Middle frontal gyrus (tissue), 1 donor: Measurements from ENCODE around the gene QRICH2.
"Not testable (repeated sequence)": the region's sequence is repeated elsewhere in the genome, so short reads cannot be mapped to it uniquely, and the experiment has no call there.

ENCODE experiments used
- DNase-seq: peaks from one replicate; pipeline ENCODE4 v3.0.0-alpha.2; 2015; ENCODE audit warnings: low spot score; ENCODE audit errors: extremely low spot score

QRICH2 gene, protein sequence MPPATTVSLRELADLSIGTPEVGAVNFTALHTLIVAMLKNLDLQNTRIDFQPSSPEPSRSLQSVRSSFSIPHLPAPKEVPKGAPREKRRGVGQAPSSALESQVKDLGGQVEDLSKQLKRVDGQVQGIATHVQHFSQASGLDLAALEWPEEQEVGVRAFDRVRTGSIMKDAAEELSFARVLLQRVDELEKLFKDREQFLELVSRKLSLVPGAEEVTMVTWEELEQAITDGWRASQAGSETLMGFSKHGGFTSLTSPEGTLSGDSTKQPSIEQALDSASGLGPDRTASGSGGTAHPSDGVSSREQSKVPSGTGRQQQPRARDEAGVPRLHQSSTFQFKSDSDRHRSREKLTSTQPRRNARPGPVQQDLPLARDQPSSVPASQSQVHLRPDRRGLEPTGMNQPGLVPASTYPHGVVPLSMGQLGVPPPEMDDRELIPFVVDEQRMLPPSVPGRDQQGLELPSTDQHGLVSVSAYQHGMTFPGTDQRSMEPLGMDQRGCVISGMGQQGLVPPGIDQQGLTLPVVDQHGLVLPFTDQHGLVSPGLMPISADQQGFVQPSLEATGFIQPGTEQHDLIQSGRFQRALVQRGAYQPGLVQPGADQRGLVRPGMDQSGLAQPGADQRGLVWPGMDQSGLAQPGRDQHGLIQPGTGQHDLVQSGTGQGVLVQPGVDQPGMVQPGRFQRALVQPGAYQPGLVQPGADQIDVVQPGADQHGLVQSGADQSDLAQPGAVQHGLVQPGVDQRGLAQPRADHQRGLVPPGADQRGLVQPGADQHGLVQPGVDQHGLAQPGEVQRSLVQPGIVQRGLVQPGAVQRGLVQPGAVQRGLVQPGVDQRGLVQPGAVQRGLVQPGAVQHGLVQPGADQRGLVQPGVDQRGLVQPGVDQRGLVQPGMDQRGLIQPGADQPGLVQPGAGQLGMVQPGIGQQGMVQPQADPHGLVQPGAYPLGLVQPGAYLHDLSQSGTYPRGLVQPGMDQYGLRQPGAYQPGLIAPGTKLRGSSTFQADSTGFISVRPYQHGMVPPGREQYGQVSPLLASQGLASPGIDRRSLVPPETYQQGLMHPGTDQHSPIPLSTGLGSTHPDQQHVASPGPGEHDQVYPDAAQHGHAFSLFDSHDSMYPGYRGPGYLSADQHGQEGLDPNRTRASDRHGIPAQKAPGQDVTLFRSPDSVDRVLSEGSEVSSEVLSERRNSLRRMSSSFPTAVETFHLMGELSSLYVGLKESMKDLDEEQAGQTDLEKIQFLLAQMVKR (N-terminal part only)

DNA sequence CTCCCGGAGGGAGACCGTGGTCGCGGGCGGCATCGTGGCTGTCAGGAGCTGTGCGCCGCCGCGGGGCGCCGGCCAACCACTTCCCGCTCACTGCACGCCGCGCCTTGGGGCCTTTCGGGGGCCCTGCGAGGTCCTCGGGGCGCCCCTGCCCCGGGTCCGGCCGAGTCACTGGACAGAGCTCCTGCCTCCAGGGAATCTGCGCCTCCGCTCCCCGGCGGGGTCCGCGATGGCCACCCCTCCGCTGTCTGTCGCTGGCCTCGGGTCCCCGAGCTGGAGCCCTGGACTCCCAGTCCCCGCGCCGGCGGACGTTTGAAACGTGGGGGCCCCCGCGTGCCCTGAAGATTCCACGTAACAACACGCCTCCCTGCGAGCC, at the start of gene QRICH2:
QRICH2 (minus strand) TSS at position 311 of the 373 bp plus-strand sequence; CDS start at position 33, 278 bp downstream.
- DNase-seq = no peak

DNA sequence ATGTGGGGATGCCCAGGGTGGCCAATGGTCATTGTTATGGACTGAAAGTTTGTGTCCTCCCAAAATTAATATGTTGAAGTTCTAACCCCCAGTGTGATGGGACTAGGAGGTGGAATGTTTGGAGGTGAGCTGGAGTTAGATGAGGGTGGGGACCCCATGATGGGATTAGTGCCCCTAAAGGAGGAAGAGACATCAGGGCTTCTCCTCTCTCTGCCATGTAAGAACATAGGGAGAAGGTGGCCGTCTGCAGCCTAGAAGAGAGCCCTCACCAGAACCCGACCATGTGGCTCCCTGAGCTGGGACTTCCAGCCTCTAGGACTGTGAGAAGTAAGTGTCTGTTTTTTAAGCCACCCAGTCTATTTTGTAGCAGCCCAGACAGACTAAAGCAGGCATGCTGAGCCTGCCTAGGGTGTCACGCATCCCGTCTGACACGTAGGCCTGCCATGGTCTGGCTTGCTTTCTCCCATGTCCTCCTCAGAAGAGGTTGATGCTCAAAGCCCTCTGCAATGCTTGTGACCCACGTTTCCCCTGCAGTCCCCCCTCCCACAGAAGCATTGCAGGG, 49.6 kb upstream of the QRICH2 start:
- DNase-seq = no peak

DNA sequence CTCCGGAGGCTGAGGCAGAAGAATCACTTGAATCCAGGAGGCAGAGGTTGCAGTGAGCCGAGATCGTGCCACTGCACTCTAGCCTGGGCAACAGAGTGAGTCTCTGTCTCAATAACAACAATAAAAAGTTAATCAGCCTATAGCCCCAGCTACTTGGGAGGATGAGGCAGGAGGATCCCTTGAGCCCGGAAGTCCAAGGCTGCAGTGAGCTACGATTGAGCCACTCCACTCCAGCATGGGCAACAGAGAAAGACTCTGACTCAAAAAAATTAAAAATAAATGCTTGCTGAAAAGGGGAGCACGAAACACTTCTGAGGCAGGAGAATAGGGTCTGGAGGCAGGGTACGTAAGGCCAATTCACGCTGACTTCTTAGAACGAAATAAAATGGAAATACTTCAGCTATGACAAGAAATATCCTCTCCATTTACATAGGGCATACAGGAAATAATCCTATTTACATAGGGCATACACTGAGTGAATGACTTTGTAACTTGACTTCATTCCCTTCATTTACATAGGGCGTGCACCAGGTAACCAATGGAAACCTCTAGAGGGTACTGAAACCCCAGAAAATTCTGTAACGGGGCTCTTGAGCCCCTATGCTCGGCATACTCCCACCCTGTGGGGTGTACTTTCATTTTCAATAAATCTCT, 48.9 kb upstream of the QRICH2 start:
- DNase-seq = no peak

DNA sequence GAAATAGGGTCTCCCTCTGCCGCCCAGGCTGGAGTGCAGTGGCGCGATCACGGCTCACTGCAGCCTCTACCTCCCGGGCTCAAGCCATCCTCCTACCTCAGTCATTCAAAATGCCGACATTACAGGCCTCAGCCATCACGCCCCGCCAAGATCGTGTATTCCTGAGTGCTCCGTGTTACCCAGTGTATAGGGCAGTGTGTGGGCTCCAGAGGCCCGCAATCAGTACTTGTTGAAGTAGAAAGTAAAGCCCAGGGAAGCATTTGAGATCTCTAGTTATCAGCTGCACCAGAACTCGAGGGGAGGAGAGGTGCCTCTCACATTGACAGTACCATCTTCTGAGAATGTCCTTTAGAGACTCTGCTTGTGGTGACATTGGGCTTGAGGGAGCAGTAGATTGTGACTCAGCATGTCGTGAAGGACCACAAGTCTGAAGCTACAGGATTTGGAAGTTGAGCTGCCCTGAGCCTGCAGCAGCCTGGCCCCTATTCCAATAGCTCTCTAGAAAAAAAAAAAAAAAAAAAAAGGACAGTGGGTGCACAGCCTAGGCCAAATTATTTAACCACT, 46.8 kb upstream of the QRICH2 start:
- no peak for DNase-seq

DNA sequence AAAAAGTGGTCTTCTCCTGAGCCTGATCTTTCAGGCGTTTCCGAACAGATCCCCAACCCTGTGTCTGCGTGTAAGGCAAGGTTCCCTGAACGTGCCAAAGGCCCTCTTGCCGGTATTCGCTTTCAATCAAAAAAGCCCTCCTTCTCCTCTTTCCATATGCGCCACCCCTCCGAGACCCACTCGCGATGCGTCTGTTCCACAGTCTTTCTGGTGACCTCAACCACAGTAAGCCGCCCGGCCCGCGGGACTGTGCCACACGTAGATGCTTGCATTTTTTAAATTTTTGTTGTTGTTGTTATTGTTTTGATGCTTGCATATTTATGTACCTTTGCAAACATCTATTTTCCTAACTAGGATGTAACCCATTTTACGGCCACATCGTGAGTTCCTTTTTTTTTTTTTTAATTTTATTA, 46.2 kb upstream of the QRICH2 start:
- no peak for DNase-seq

DNA sequence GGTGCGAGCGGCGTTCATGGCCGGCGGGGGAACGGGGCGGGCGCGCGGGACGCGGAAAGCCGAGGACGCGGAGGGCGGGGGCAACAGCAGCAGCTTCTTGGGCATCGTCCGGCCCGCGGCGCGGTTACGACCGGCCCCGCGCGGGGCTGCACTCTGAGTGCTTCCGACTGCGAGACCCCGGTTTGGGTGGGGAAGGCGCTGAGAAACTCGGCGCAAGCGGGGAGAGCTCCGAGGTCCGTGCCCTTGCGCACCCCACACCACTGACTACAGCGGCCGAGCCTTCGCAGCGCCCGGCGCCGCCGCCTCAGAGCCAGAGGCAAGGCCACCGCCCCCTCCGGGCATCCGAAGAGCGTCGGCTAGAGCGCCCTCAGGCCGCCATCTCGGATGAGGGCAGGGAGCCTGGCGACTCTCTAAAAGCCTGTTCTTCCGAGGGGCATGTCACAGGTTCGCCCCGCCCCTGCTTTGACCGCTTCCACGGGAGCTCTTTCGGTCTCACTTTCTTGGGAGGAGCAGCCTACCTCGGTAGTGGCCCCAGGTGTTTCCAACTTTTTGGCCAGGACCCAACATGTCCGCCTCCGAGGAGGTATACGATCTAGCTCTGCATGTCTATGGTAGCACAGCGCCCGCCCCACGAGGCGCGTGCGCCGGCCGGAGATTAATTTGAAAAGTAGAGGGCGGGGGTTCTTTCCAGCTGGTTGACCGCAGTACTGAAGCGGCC, 45.7 kb upstream of the QRICH2 start, which contains the start of gene PRPSAP1:
PRPSAP1 (minus strand) TSS at position 318 of the 718 bp plus-strand sequence; CDS start at position 105, 213 bp downstream.
- peak; percentile 88 for DNase-seq

DNA sequence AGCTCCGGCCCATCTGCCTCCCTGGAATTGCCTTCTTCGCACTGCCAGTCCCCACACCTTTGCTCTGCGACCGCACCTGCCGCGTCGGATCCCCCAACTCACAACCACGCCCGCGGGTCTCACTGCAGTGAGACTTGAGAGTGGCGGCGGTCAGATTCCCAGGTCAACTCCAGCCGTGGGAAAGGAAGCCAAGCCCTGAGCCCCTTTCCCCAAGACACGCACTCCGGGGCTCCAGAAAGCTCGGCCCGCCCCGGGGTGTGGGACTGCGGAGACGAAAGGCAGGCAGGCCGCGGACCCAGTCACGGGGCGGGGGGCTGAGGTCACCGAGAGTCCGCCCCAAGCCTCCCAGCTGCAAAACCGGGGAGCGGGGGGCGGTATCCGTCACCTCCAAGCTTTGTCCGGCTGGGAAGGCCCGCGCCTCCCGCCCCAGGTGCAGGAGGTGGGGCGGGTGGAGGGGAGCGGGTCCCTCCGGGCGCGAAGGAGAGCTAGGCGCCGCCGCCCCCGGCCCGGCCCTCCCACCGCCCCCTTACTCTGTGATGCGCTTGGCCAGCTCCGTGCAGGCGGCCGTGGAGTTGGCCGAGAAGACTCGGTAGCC, 45.0 kb upstream of the QRICH2 start:
- DNase-seq = no peak

DNA sequence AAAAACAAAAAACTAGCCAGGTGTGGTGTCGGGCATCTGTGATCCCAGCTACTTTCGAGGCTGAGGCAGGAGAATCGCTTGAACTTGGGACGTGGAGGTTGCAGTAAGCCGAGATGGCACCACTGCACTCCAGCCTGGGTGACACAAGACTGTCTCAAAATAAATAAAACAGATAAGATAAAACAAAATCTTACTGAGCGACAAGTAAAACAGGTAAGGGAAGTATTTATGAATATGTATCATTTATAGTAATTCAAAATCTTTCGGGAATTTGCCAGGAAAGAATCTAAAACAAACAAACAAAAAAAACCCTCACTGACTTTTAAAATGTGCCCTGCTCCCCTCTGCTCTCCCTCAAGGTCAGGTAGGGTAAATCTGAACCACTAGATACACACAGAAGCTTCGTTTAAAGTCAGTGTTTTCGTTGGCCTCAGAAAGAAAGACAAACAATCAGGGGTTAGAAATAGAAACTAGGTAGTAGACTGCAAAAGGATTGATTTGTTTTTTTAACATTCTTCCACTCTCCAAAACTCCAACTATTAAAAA, 43.5 kb upstream of the QRICH2 start:
- no peak for DNase-seq

DNA sequence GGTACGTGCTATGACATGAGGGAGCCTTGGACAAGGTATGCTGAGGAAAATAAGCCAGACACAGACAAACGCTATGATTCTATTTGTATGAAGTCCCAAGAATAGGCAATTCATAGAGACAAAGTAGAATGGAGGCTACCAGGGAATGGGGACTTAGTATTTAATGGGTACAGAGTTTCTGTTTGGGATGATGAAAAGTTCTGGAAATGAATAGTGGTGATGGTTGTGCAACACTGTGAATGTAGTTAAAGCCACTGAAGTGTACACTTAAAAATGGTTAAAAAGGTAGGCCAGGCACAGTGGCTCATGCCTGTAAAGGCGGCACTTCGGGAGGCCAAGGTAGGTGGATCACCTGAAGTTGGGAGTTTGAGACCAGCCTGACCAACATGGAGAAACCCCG, 42.4 kb upstream of the QRICH2 start:
- DNase-seq = no peak

DNA sequence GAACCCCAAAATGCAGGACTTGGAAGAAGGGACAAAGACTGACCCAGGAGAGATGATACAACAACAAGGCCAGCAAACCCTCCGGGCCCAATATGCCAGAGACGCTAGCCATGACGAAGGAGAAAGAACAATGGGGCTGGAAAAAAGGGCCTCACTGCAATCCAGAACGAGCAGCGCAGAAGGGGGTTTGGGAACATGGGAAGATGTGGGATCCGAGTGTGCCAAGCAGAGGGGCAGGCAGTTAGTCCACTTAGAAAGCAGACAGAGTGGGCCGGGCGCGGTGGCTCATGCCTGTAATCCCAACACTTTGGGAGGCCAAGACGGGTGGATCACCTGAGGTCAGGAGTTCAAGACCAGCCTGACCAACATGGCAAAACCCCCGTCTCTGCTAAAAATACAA, 38.9 kb upstream of the QRICH2 start:
- not testable (repeated sequence) for DNase-seq

DNA sequence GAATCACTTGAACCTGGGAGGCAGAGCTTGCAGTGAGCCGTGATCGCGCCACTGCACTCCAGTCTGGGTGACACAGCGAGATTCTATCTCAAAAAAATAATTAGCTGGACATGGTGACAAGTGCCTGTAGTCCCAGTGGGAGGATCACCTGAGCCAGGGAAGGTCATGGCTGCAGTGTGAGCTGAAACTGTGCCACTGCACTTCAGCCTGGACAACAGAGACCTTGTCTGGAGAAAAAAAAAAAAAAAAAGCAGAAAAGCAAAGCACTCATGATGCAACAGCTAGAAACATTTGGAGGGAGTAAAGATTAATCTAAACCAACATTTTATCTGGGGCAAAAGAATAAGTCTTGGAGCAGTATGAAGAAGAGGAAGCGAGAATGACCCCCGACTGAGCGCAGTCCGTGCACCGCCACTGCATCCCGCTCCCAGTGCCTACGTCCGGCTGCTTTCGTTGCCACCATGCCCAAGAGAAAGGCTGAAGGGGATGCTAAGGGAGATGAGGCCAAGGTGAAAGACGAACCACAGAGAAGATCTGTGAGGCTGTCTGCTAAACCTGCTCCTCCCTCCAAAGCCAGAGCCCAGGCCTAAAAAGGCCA, 37.4 kb upstream of the QRICH2 start:
- no peak for DNase-seq

DNA sequence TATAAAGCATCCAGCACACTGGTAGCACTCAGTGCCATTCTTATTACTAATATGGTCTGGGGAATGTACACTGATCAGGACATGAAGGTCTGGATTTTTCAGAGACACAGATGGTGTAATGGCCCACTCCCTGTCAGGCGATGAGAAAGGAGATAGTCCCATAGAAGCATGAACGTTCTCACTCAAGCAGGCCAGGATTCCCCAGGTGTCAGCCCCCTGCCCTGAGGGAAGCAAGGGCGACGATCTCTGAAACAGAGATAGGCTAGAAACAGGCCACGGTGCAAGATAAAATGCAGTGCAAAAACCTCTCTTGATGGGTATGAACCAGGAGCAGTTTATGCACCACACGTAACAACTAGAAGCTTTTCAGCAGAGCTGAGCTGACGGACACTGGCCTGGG, 35.0 kb upstream of the QRICH2 start:
- DNase-seq = no peak

DNA sequence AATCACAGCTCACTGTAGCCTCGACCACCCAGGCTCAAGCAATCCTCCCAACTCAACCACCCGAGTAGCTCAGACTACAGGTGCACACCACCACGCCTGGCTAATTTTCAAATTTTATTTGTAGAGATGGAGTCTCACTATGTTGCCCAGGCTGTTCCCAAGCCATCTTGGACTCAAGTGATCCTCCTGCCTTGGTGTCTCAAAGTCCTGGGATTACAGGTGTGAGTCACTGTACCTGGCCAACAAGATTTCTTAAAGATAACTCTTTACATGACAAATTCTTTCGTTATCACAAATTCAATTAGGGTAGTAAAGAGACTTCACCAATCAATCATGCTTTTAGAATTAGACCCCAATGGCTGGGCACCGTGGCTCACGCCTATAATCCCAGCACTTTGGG, 33.2 kb upstream of the QRICH2 start:
- DNase-seq = no peak

DNA sequence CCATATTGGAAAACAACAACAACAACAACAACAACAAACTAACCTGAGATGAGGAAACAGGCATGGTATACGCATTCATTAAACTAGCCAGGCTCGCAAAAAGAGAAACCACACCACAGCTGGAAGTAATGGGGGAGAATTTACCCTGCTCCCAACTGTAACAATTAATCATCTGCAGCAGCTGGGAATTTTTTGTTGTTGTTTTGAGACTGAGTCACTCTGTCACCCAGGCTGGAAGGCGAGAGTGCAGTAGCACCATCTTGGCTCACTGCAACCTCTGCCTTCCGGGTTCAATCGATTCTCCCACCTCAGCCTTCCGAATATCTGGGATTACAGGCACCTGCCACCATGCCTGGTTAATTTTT, 29.3 kb upstream of the QRICH2 start:
- DNase-seq = no peak

DNA sequence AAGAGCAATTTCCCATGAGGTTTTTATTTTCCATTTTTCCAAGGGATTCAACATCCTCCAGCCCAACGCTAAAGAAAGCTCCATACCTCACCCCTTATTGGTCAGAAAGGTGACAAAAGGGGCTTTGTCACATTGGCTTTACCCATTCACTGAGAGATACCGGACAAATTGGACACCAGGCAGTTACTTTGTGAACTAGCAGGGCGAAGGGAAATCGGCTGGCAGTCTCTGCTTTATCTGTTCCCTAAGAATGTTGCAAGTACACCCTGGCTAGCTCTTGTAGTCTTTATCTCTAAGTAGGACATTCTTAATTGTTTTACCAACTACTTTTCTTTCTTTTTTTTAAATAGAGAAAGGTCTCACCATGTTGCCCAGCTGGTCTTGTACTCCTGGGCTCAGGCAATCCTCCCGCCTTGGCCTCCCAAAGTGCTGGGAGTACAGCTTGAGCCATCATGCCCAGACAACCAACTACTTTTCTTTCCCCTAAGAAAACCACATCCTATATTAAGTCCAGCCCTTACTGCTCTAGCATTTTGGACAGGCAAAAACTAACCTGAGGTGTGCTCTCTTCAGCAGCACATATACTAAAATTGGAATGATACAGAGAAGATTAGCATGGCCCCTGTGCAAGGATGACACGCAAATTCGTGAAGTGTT, 28.8 kb upstream of the QRICH2 start:
- no peak for DNase-seq

DNA sequence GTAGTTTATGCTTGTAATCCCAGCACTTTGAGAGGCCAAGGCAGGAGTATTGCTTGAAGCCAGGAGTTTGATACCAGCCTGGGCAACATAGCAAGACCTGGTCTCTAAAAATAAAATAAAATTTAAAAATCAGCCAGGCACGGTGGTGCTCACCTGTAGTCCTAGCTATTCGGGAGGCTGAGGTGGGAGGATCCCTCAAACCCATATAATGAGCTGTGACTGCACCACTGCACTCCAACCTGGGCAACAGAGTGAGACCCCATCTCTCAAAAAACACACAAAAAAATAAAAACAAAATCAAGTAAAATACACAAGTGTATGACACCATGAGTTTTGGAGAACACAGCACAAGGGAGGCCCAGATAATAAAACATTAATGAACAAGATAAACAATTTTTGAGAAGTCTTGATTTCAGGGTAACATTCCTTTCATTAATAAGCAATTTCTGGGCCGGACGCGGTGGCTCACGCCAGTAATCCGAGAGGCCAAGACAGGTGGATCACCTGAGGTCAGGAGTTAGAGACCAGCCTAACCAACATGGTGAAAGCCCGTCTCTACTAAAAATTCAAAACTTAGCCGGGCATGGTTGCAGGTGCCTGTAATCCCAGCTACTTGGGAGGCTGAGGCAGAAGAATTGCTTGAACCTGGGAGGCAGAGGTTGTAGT, 27.8 kb upstream of the QRICH2 start:
- DNase-seq = no peak

DNA sequence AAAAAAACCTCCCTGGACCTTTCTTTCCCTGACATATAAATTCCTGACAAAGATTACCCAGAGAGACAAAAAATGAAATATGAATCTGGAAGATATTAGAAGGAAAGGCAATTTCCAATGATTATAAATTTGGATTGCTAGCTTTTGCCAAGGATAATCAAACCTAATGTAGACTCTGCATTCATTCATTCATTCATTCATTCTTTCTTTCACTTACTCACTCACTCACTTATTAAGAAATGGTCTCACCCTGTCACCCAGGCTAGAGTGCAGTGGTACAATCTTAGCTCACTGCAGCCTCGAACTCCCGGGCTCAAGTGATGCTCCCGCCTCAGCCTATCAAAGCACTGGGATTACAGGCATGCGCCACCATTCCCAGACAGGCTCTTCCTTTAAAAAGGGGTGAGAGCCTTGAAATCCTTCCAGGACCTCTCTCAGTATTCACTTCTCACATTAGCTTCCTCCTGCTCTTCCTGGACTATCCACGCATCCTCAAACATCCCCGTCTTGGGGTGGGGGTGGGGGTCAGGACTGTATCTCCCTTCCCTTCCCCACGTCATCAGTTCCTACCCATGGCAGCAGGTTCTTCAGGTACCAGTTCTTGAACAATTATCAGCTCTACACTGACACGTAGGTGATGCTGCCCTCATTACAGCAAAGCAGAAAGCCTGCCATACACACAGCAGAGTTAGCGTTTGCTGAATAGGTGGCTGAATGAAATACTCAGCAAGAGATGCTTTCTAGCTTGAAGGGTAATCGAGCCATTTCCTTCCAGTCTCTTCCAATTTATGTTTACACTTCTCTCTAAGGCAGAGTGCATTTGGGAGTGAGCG, 25.8 kb upstream of the QRICH2 start:
- no peak for DNase-seq
